Activated naive CD4-positive, alpha-beta T cell treated with Interleukin-2 at 50 U/mL for 16 hours (primary cell): ENCODE results near the gene SPRR3.

Source experiments
- DNase-seq: peaks from one replicate; pipeline ENCODE4 v3.0.0-alpha.2; 2020

SPRR3 gene, protein sequence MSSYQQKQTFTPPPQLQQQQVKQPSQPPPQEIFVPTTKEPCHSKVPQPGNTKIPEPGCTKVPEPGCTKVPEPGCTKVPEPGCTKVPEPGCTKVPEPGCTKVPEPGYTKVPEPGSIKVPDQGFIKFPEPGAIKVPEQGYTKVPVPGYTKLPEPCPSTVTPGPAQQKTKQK

DNA sequence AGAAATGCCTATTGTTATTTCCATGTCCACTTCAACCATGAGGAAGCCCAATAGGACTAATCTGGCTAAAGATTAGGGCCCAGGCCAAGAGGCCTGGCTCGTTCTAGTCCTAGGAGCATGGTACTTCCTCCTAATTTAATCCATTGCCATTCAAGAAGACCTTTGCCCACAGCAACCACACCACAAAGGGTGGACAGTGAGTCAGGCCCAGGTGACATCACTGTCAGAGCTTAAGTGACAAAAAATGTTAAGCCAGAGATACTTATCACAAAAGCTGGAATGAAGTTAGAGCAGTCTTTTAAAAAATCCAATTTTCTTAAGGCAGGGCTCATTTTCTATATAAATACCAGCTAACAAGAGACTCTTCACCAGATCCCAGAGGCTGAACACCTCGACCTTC, at the start of gene SPRR3:
Gene SPRR3 (plus strand): TSS at position 368 of the 400 bp plus-strand sequence. CDS start 1,272 bp downstream, outside the sequence.
- no peak for DNase-seq

DNA sequence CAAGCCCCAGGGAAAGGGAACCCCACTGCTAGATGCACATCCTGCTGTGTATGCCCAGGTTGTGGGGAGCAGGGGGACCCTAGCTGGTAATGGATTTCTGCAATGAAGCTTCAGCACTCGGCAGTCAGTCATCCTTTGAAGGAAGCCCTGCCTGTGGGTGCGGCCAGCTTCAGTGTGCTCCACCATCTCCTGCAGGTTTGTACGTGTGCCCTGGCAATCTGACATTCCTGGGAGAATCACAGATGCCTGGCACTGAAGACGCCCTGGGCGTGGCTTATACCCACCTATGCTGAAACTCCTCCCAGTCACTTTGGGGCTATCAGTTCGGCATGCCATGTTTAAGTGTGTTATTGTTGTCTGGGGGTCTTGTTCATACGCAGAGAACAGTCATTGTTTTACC, 47.8 kb upstream of the SPRR3 start:
- DNase-seq: no peak

DNA sequence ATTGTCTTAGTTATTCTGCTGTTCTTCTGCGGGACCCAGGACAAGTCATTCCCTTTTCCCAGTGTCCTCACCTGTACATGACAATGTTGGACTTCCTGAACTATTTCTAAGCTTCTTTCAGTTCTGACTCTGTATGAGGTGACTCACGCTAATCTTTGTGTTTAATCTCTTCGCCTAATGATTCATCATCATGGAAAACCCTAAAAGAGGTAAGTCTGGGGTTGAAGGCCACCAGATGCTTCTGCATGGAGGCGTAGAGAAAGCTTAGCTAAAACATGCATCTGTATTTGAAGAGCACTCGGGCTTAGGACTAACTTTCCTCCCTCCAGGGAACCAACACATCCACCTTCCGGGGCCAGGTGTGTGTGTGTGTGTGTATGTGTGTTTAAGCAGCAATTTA, 47.1 kb upstream of the SPRR3 start:
- no peak for DNase-seq

DNA sequence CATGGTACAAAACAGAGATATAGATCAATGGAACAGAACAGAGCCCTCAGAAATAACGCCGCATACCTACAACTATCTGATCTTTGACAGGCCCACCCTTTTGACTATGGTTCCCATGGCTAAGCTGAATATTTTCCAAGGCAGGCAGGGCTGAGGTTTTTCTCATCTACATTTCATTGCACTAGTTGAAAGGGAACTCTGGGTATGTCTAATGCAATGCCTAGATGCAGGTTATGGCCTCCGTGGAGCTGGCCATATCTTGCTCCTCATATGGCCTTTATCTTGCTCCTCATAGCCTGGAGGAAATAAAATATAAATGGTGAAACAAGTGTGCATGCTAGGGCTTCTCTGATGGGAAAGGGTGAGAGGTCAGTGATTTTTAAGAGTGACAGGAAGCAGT, 44.0 kb upstream of the SPRR3 start:
- DNase-seq: no peak

DNA sequence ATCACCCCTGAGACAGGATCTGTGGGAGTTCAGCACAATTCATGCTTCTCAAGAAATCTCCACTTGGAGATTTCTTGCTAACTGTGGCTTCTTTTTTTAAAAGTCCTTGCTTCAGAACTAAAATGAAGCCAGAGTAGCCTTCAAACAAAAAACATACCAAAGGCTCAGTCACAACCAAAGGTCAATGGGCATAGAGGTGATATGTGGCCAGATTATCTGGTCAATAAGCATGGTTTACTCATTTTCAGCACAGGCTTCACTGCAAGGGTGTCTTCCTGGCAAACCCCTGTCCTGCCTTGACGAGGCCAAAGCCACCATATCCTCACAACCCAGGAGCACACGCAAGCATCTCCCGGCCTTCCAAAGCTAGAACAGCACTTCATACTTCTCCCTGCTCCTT, 42.3 kb upstream of the SPRR3 start:
- DNase-seq: no peak

DNA sequence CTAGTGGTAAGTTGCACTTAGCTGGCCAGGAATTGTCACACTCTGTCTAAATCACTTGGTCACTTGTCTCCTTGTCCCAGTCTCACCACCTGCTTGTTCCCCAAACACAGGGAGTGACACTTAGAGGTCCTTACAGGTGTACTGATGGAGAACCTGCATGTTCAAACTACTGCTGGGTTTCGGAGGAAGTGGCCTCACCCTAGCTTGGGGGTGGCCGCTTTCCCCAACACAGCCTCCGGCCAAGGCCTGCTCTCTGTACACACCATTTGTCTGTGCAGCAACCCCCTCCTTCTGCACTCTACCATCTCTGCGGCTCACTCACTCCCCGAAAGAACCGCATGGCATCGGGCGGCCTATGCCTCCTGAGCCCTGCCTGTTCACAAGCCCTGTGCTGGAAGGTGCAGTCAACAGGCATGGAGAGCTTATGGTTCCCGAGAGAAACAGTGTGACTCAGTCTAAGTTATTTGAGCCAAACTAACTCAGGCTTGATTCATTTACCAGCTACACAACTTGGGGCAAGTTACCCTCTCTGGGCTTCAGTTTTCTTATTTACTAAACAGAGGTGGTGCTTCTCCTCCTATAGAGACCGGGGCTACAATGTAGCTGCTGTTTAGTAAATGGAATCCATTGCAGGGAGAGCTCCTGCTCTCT, 41.6 kb upstream of the SPRR3 start:
- DNase-seq: no peak

DNA sequence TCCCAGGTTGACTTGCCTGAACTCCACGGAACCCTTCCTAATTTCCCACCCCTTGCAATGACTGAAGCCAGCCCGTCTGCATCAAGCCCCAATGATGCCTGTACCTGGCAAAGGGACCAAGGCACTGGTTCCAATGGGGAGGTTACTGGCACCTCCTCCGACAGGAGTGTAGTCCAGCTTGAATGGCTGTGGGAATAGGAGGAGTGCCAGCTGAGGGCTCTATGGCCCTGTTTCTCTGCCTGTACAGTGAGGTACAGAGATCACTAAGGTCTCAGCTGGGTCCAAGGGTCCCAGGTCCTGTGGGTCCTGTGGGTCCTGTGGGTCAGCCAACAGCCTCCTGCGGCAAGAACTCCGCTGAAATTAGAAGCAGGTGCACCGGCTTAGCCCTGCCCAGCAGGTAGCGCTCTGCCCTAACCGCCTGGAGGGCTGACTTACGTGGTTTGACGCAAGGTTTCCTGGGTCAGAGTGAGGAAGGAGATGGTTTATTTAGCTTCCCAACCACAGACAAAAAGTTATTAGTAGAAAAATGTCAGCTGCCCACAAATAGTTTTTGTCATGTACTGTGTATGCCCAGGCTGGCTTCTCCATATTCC, 41.0 kb upstream of the SPRR3 start:
- DNase-seq: no peak

DNA sequence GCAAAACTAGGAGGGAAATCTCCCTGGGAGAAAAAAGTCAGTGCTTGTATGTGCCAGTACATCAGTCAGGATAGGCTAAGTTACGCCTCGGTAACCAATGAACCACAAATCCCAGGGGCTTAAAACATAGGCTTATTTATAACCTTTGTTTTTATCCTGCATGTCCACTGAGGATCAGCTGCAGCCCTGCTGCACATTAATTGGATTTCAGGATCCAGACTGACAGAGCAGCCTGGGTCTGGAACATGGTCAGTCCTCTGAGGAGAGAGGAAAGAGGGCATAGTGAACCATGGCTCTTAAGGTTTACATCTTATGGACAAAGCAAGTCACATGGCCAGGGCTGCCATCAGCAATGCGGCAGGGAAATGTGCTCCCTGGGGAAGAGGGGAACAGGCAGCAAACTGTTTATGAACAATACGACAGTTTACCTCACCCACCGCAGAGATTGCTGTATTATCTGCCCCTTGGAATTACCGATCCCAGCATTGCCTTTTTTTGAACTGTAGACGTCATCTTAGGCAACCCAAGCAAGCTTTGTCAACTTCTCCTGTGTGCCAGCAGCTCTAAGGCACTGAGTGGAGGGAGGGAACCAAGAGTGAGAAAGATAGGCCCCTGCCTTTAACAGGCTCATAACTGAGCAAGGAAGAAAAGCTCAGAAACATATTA, 40.2 kb upstream of the SPRR3 start:
- no peak for DNase-seq

DNA sequence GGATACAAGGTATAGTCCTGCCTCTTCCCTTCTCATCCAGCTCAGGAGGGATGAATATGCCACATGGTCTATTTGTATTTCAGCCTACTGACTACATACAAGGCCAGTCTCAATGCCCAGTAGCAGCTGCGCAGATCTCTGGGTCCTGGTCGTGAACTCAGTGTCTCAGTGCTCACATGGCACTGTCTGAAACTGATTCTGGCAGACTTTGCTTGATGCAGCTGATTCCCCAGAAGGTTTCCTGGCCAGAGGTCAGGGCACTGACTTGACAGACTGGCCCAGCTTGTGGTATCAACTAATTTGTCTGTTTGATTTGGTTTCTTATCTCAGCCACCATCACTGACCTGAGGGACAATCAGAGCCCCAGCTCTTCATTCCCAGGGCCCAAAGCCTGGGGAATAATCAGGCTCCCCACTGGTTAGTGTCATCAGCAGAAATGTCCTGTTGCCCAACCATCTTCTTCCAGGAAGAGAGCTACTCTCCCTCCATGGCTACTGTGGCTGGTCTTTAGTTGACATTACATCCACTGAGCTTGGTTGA, 38.6 kb upstream of the SPRR3 start:
- no peak for DNase-seq

DNA sequence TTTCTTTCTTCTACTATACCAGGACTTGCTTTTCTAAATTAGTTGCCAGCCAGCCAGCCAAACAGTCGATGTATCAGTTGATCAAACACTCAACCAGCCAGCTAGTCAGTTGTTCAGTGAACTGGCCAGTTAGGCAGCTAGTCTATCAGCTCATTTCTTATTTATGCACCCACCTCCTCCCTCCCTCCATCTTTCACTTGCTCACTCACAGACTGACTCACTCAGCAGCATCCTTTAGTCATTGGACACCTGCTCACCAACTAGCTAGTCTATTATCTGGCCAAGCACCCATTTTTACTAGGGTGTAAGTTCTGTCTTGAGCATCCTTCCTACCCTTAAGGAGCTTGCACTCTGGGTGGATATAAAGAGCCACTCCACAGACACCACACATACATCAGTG, 37.0 kb upstream of the SPRR3 start:
- no peak for DNase-seq

DNA sequence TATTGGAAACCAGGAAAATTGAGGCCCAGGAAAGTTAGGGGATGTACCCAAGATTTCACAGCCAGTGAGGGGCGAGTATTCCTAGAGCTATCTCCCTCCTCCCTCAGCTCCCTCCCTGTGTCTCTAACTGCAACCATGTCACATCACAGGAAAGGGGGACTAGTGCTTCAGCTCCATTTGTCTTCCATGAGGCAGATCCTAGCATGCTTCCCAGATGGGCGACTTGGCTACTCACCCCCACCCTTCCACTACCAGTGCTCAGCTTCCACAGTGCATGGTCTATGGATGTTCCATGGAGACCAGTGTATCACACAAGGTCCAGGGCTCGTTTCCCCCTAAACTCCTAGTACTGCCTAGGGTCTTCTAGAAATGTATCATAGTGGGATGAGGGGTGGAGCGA, 35.7 kb upstream of the SPRR3 start:
- no peak for DNase-seq

DNA sequence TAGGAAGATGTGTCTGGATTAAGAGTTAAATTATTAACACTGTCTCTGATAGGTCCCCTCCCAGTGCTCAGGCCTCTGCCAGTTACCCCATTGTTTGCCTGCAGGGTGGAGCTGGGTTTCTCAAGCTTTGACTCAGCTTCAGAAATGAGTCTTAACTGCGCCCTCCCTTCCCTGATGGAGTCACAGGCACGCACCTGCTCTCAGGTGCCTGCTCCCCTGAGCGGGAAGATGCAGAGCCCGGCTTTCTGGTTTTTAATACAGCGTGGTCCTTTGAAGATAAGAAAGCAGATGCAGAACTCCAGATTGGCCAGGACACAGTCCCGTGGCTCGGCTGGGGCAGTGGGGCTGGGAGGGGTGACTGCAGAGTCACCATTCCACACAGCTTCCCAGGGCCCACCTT, 34.3 kb upstream of the SPRR3 start:
- no peak for DNase-seq

DNA sequence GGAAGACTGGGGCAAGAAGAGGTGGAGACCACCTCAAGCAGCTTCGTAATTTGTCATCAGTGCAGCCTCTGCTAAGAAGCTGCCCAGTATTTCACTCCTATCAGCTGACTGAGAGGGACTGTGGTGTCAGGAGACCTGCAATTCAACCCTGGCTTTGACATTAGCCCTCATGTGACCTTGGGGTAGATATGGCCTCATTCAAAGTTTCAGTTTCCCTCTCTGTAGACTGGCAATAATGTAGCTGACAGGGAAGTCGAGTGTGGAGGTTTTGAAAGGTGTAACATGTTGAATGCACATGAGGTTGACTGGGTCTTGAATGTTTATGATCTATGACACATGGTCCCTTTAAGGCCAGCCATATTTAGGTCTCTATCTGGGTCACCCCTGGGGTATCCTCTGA, 33.3 kb upstream of the SPRR3 start:
- DNase-seq: no peak

DNA sequence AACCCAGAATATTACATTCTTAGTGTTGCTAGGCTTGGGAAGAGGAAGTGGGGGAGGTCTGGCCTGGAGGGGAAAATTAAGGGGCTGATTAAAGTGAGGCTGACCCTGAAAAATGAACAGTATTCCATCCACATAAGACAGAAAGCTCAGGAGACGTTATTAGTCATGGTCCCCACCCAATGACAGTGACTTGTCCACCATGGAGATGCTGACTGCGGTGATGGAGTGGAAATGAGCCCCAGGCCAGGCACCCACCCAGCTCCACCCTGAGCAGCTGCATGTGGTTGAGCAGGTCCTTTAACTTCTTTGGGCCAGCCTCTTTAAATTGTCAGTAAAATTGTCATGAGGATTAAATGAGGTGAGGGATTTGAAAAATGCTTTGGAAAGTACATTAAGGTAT, 32.5 kb upstream of the SPRR3 start:
- no peak for DNase-seq

DNA sequence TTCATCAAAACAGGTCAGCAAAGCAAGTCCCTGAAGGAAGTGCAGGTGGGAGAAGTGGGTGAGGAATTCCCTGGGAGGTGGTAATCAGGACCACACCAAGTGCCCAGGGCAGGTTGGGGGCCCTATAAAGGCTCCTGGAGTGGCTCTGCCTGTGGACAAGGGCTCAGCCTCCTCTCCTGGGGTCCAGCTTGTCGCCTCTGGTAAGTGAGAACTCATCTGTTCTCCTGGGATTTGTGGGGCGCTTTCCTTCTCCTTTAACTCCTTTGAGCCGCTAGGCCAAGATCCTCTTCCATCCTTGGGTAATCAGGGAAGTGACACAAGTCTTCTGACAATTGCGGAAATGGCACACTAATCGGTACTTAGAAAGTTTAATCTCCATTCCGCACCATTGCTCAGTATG, 31.1 kb upstream of the SPRR3 start, which contains the start of gene SPRR4:
Gene SPRR4 (plus strand): TSS at position 154 of the 400 bp plus-strand sequence. CDS start 1,243 bp downstream, outside the sequence.
- no peak for DNase-seq

DNA sequence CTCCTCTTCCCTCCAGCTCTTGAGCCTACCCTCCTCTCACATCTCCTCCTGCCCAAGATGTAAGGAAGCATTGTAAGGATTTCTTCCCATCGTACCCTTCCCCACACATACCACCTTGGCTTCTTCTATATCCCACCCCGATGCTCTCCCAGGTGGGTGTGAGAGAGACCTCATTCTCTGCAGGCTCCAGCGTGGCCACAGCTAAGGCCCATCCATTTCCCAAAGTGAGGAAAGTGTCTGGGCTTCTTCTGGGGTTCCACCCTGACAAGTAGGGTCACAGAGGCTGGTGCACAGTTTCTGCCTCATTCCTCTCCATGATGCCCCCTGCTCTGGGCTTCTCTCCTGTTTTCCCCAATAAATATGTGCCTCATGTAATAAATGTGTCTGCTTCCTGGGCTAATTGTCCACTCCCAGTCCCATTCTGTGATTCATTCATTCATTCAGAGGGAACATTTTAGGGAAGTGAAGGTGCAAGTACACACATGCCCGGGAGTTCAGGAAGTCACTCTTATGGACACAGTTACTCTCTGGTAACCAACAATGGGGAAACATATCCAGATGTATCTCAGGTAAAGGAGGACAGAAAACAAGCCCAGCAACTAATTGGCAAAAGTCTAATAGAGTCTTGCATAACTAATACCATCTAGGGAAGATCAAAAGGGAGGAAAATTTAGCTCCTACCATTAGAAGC, 29.2 kb upstream of the SPRR3 start:
- DNase-seq: no peak

DNA sequence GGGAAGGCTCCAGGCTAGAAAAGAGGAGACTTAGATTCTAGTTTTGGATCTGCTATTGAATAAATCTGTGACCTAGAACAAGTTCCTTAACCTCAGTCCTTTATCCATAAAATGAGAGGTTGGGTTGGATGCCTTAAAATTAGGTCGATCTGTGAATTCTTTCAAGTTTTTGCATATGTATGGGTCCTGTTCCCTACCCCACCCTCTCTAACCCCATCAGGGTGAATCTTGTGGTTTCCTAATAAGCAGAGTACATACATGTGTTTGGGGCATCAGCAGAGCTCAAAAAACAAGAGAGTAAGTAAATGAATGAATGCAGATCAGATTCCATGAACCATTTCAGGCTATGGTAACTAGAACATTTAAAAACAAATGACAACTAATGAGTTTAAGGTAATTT, 24.9 kb upstream of the SPRR3 start:
- no peak for DNase-seq

DNA sequence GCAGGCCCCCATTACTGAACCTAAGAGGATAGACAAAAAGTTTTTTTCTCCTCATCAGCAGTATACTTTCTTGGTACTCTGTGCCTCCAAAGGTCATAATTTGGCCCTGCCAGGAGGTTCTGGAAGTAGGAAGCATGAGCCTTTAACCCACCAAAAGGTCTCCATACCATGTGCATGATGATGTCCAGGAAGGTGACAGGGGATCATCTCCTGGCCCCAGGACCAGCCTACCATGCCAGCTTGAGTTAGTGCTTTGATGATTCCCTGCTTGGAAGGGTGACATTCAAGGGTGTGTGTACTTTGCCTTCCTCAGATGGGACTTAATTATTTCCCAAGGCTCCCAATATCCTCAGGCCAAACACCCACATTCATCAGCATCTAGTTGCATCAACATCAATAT, 23.9 kb upstream of the SPRR3 start:
- no peak for DNase-seq

DNA sequence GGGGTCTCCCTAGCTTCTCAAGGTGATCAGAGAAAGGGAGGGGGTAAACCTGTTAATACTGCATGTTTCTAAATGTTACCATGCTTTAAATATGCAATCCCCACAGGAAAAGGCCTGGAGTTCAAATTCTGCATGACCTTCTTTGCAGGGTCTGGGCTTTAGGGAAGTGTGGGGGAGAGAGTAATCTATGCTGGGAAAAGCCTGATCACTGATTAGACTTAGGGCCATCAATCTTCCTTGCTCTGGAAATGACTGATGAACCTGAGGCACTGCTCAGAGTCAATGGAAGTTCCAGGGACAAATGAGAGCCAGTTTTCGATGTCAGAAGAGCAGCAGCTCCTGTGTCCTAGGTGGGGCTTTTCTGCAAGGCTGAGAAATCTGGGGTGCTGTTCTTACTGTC, 20.9 kb upstream of the SPRR3 start:
- DNase-seq: no peak

DNA sequence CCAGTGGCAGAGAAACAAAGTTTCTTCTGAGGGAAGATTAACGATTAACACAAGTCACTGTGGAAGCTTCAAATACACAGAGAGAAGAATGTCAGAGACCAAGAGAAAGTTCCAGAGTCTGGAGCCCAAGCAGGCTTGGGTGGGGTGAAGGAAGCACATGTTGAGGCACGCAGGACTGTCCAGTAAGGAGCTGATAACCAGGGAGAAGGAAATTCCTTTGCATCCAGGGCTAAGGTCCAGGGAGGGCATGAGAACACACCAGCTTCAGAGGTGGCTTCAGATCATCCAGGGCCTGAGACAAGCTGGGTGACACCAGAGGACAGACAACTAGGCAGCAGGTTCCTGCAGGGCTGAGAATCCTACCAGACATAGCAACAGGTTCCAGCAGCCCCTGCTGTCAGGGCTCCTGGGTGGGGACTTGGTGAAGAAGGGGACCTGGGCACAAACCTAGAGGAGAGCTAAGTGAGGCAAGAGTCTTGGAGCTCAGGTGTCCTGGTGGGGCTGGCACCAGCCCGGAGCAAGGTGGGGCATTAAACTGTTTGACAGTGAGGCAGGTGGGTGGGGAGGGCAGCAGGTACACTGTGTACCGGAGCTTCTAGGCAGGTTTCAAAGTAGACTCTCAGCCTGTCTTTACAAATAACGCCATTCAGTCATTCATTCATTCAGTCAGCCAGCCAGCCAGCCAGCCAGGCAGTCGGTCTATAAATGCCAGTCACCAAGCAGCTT, 20.2 kb upstream of the SPRR3 start:
- DNase-seq: no peak

DNA sequence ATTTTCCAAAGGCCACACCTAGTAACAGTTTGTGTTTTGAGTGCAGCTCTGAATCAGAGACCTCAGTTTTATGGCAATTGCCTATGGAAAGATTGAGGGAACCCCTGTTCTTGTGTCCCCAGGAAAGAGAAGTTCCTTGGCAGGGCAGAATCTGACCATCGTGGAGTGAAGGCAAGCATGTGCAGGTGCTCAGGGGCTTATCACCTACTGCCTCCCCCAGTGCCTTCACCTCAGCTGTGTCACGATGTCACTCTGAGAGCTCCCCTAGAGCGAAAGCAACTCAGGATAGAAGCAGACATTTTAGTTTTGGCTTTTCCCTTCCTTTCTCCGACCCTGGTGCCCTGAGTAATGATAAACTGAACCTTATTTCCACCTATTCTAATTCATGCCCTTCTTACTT, 19.5 kb upstream of the SPRR3 start:
- DNase-seq: no peak

DNA sequence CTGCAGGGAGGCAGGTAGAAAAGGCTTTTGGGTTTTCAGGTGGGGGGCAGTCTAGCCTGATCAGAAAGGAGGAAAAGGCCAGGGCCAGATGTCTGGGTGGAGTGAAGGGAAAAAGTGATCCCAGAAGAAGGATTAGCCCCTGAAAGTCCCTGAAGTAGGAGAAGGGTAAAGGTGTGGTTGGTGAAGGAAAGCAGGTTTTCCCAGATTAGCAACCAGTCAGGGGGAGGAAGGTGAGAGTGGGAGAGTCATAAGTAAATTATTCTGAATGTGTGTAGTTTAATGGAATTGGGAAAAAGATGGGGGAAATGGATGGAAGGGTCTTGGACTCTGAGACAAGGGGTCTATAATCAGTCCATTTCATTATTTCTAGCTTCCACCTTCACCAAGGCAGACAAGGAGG, 18.3 kb upstream of the SPRR3 start:
- no peak for DNase-seq

DNA sequence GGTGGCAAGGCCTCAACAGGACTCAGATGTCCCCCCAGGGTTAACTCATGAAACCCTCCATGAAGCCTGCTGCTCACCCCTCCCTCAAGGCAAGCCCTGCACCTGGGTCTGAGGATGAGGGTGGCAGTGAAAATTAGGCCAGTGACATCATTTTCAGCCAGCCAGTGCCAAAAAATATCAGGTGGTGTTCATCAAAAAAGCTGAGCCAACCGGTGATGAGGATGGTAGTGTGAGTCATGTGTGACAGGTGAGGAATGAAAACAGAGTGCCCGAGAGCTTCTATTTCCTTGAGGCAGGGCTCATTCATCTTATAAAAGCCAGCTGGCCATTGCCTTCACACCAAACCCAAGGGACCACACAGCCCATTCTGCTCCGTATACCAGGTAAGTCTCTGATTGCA, 17.8 kb upstream of the SPRR3 start, which contains the start of gene SPRR1A:
Gene SPRR1A (plus strand): TSS at position 339 of the 400 bp plus-strand sequence. CDS start 1,150 bp downstream, outside the sequence.
- no peak for DNase-seq
